Thymus (tissue), 11 donors: ENCODE measurements around the gene CPLANE1. TPM values are rescaled to one million over a fixed set of nuclear protein-coding genes. Genes with fewer than 3 reads are reported as not detected.

ENCODE experiments used
- DNase-seq, 9 donors: peaks; one replicate each; pipeline ENCODE4 v3.0.0-alpha.2; 2013; ENCODE audit warnings: low spot score in 9 of 9, low read depth in 6 of 9, missing footprints in 1 of 9
- H3K27ac ChIP-seq, 2 donors: one replicate each; pipeline ENCODE4 v1.5.1; 2013; ENCODE audit warnings: control low read depth in 1 of 2, low read depth in 1 of 2, low read length in 1 of 2, mild to moderate bottlenecking in 1 of 2, moderate library complexity in 1 of 2
- H3K27me3 ChIP-seq, 2 donors: one replicate each; pipeline ENCODE4 v1.5.1; 2013; ENCODE audit warnings: low read length in 1 of 2; ENCODE audit not compliant: control insufficient read depth in 2 of 2, insufficient read depth in 1 of 2
- H3K36me3 ChIP-seq, 2 donors: one replicate each; pipeline ENCODE4 v1.5.1; 2013; ENCODE audit warnings: low read length in 1 of 2, mild to moderate bottlenecking in 1 of 2, moderate library complexity in 1 of 2; ENCODE audit not compliant: control insufficient read depth in 2 of 2, insufficient read depth in 2 of 2
- H3K4me1 ChIP-seq, 2 donors: one replicate each; pipeline ENCODE4 v1.5.1; 2013; ENCODE audit warnings: low read length in 2 of 2; ENCODE audit not compliant: control insufficient read depth in 2 of 2, insufficient read depth in 2 of 2
- H3K4me3 ChIP-seq, 2 donors: one replicate each; pipeline ENCODE4 v1.5.1; 2013; ENCODE audit warnings: low read length in 2 of 2, control low read depth in 1 of 2, mild to moderate bottlenecking in 1 of 2
- H3K9me3 ChIP-seq, 2 donors: one replicate each; pipeline ENCODE4 v1.5.1; 2013; ENCODE audit warnings: low read length in 1 of 2, mild to moderate bottlenecking in 1 of 2; ENCODE audit not compliant: control insufficient read depth in 2 of 2, insufficient read depth in 1 of 2
- WGBS: extraction: QIAGEN DNeasy Blood & Tissue Kit; methylation state at CpG from one replicate; pipeline ENCODE4 v1.1.7; 2013; 5-methylcytosine and 5-hydroxymethylcytosine counted together
- polyA plus RNA-seq: library from polyadenylated mRNA; stranded (reverse); fragments of 200-250 nt; gene quantifications from one replicate; pipeline ENCODE4 v1.2.3, GENCODE V29; 2013
- total RNA-seq: library from RNA; stranded (reverse); fragments of 120-200 nt; gene quantifications from one replicate; pipeline ENCODE4 v1.2.4, GENCODE V29; 2013
- donor health status: healthy.

CPLANE1 gene
- total and polyA plus RNA-seq, 2 donors, result 6.0 to 20.2 TPM

DNA sequence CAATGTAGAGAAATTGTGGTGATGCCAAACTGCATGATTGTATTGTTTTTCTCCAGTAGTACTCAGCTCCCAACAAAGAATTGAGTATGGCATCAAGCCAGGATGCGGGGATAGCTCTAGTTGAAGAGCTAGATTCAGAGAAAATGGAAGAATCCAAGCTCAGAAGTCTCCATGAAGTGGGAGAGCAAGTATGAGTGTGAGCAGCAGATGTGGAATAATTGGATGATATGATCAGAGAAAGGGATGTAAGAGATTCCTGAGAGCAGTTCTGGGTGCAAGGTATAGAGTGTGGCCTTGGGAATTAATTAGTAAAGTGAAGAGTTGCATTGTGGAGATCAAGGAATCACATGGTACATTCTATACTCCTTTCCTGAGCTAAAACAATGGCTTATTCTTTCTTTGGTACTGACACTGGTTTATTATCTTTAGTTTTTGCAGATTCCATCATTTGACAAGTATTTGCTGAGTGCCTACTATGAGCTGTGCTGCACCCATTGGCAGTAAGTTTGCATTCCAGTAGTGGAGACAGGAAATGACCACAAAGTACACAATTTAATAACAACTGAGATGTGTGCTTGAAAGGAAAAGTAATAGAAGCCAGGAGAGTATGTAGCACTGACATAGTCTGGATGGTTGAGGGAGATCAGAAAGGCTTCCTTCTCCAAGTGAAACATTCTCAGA, 177.1 kb downstream of the CPLANE1 start:
- Histone ChIP-seq H3K4me1 (no peaks in the 10 kb centered on the region), H3K36me3 (no peaks in the 10 kb centered on the region), H3K27me3 (no peaks in the 10 kb centered on the region), H3K27ac (no peak overlapping the region), H3K9me3 (no peaks in the 10 kb centered on the region), H3K4me3 (no peak overlapping the region)
- WGBS, result 93% methylated on average over 1 of the region's 1 CpG
- no peak for DNase-seq

DNA sequence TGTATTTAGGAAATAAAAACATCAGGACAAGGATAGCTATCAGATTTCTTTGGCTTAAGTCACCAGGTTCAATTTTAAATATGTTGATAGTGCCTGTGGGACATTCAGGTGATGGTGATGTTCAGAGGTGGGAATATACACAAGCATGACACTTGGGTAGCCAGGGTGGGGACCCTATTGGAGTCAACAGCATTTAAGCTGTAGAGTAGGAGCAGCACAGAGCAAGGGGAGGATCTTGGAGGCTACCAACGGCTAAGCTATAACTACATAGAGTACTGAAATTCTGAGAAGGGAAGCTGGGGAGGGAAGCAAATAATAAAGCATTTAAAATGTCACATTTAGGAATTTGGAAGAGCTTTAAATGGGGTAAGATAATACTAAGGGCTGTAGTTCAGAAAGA, 177.7 kb downstream of the CPLANE1 start:
- 90% methylated on average over 1 of the region's 1 CpG for WGBS
- no peaks in the 10 kb centered on the region for H3K4me1 ChIP-seq
- H3K27me3 ChIP-seq, result no peaks in the 10 kb centered on the region
- no peaks in the 10 kb centered on the region for H3K36me3 ChIP-seq
- H3K4me3 ChIP-seq, result no peak overlapping the region
- H3K27ac ChIP-seq, result no peak overlapping the region
- H3K9me3 ChIP-seq, result no peaks in the 10 kb centered on the region
- no peak for DNase-seq

DNA sequence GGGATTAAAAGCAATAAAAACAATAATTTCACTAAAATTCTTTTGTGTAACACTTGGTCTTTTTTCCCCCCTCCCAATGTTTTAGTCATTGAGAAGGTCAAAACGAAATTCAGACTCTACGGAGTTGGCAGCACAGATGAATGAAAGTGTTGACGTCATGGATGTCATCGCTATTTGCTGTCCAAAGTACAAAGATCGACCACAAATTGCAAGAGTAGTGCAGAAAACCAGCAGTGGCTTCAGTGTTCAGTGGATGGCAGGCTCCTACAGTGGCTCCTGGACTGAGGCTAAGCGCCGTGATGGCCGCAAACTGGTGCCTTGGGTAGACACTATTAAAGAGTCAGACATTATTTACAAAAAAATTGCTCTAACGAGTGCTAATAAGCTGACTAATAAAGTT, 184.7 kb downstream of the CPLANE1 start:
- no peaks in the 10 kb centered on the region for H3K4me1 ChIP-seq
- 98% methylated on average over 9 of the region's 9 CpGs for WGBS
- peaks cover 32 to 46% of the 10 kb centered on the region in 2 donors for H3K36me3 ChIP-seq

DNA sequence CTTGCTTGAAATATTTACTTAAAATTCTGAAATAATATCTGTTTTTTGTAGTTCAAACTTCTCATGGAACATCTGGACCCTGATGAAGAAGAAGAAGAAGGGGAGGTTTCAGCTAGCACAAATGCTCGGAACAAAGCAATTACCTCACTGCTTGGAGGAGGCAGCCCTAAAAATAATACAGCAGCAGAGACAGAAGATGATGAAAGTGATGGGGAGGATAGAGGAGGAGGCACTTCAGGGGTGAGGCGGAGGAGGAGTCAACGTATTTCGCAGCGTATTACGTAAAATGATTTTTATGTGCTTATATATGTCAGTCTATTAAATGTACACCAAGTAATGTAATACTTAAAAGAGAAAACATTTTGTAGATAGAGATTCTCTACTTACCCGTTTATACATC, 185.4 kb downstream of the CPLANE1 start:
- Histone ChIP-seq H3K9me3 (no peaks in the 10 kb centered on the region), H3K4me1 (no peaks in the 10 kb centered on the region), H3K27ac (no peak overlapping the region), H3K4me3 (no peak overlapping the region), H3K36me3 (peaks cover 32 to 53% of the 10 kb centered on the region in 2 donors), H3K27me3 (no peaks in the 10 kb centered on the region)
- WGBS, result 98% methylated on average over 7 of the region's 7 CpGs
- DNase-seq, result no peak

More for the DNA sequence above, 184.7 kb downstream of the CPLANE1 start:
- Histone ChIP-seq H3K27me3 (no peaks in the 10 kb centered on the region), H3K27ac (no peak overlapping the region), H3K9me3 (no peaks in the 10 kb centered on the region), H3K4me3 (no peak overlapping the region)
- no peak for DNase-seq

DNA sequence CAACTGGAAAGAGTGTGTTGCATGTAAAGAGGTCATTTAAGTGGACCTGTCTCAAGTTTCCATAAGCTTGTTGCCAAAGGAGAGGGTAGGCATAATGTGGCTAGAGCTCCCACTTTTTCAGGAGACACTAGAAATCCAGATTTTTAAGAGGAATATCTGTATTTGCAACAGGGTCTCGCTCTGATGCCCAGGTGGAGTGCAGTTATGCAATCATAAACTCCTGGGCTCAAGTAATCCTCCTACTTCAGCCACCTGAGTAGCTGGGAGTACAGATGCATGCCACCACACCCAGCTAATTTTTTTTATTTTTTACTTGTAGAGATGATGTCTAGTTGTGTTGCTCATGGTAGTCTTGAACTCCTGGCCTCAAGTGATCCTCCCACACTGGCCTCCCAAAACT, 189.1 kb downstream of the CPLANE1 start:
- Histone ChIP-seq H3K27ac (no peak overlapping the region), H3K4me1 (no peaks in the 10 kb centered on the region), H3K4me3 (no peak overlapping the region), H3K27me3 (no peaks in the 10 kb centered on the region), H3K9me3 (no peaks in the 10 kb centered on the region), H3K36me3 (peaks cover 35 to 68% of the 10 kb centered on the region in 2 donors)
- 98% methylated on average over 1 of the region's 1 CpG for WGBS
- no peak for DNase-seq

DNA sequence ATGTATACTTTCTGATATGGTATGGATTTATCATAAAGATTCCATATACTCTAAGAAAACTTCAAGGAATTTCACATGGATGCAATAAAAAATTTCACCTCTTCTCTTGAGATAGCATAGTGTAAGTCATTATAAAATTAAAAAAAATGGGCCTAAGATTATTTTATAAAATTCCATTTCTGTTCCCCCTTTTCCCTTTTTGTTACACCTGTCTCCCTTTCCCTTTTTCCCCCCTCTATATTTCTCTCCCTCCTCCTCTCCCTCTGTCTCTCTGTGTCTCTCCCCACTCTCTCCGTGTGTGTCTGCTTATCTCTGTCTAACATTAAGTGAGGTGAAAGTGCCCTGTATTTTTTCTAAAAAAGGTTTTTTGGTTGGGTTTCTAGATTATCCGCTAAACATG, 192.4 kb downstream of the CPLANE1 start:
- peaks cover 24 to 69% of the 10 kb centered on the region in 2 donors for H3K36me3 ChIP-seq
- H3K4me3 ChIP-seq, result no peak overlapping the region
- H3K27me3 ChIP-seq, result no peaks in the 10 kb centered on the region
- no peaks in the 10 kb centered on the region for H3K9me3 ChIP-seq
- DNase-seq, result no peak
- whole genome bisulfite sequencing, result 97% methylated on average over 2 of the region's 2 CpGs
- no peaks in the 10 kb centered on the region for H3K4me1 ChIP-seq
- H3K27ac ChIP-seq, result no peak overlapping the region

Other genes starting within 250 kb of the CPLANE1 start
- gene NUP155, start 121.7 kb upstream of the CPLANE1 start, total RNA-seq, result 32.2 TPM
- 6.0 TPM for gene NUP155, start 121.7 kb upstream of the CPLANE1 start, polyA plus RNA-seq
- gene WDR70, start 129.9 kb upstream of the CPLANE1 start, total RNA-seq, result 39.9 TPM
- 34.4 TPM for gene WDR70, start 129.9 kb upstream of the CPLANE1 start, polyA plus RNA-seq